C4-2B (cell line): ENCODE measurements around the gene NCBP2.
A peak's percentile ranks its signal among the peaks of the same experiment; 100 is the strongest.

Experiments
- H3K27ac ChIP-seq: fragments of 450-650 bp; 2 replicates; pipeline ENCODE4 v1.5.1; 2017
- ZFX ChIP-seq: fragments of 450-650 bp; IDR thresholded peaks from 2 replicates; pipeline ENCODE4 v1.6.1; 2017
- TF ChIP-seq, protein P1 (sequence below): fragments of 450-650 bp; conservative IDR thresholded peaks from 2 replicates; pipeline ENCODE4 v1.5.1; 2017; ENCODE audit warnings: mild to moderate bottlenecking

Gene NCBP2

GRCh38 chr3:196942226-196942914, at the start of gene NCBP2:
Gene NCBP2 (minus strand): TSS chr3:196942528. CDS start chr3:196942503, 25 bp downstream.
- peak; percentile 97 for TF ChIP-seq ZFX
- TF ChIP-seq, protein P1, sequence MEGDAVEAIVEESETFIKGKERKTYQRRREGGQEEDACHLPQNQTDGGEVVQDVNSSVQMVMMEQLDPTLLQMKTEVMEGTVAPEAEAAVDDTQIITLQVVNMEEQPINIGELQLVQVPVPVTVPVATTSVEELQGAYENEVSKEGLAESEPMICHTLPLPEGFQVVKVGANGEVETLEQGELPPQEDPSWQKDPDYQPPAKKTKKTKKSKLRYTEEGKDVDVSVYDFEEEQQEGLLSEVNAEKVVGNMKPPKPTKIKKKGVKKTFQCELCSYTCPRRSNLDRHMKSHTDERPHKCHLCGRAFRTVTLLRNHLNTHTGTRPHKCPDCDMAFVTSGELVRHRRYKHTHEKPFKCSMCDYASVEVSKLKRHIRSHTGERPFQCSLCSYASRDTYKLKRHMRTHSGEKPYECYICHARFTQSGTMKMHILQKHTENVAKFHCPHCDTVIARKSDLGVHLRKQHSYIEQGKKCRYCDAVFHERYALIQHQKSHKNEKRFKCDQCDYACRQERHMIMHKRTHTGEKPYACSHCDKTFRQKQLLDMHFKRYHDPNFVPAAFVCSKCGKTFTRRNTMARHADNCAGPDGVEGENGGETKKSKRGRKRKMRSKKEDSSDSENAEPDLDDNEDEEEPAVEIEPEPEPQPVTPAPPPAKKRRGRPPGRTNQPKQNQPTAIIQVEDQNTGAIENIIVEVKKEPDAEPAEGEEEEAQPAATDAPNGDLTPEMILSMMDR = peak; percentile 91
- H3K27ac ChIP-seq = peak within 1 kb of the TSS; percentile 95

DNA sequence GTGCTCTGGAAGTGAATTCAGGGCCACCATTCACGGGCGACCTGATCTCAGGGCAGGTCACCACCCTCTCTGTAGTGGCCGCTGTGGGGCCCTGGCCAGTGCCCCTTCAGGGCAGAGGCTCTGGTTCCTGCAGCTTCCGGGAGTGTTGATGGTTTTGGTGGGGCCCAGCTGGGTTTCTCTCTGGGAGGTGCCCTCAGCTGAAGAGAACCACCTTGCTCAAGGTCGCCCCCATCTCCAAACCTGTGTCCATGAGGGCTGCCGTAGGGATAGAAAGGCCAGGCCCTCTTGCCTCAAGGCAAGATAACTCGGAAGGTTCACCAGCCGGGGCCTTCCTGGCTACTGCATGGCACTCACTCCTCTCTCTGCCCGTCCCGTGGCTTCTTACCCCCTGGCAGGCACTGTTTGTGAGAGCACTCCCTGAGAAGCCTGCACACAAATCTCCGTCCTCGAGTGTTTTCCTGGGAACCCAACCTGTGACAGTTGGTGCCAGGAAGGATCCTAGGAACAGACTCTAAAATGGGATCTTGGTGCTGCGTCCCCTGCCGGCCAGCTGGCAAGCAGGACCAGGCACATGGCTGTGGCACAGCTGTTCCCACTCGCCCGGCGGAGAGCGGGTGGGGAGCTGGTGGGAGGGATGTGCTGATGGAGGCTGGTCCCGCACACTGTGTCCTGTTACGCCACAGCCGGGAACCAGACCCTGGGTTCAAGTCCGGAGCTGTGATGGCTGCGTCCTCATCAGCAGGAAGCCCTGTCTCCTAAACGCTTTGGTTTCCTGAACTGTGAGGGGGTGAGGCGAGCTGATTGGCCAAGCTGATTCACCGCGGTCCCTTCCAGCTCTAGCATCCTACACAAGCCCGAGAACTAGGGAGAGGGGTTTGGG, 49.5 kb upstream of the NCBP2 start:
- TF ChIP-seq, protein P1 = no peak
- no peak for TF ChIP-seq ZFX

DNA sequence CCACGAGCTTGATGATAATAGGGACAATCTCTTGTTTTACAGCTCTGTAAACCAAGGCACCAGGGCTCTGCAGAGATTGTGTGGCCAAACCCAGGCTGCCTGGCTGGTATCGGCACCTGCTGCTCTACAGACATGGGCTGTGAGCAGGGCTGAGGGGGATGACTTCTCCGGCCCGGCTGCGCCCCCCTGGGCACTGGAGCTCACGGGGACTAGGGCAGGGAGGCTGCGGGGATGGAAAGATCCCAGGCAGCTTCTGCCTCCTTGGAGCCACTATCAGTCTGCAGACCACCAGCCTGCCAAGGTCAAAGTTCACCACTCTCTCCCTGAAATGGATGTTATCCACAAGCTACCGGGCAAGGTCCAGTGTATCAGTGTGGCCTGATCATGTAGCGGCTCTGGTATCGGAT, 48.3 kb upstream of the NCBP2 start:
- no peak overlapping the region for H3K27ac ChIP-seq
- TF ChIP-seq, protein P1 = no peak
- TF ChIP-seq ZFX = no peak

More for the DNA sequence above, 49.5 kb upstream of the NCBP2 start:
- H3K27ac ChIP-seq = no peak overlapping the region

GRCh38 chr3:196989721-196990262, 47.5 kb upstream of the NCBP2 start:
- H3K27ac ChIP-seq = no peak overlapping the region
- TF ChIP-seq, protein P1 = no peak
- no peak for TF ChIP-seq ZFX

DNA sequence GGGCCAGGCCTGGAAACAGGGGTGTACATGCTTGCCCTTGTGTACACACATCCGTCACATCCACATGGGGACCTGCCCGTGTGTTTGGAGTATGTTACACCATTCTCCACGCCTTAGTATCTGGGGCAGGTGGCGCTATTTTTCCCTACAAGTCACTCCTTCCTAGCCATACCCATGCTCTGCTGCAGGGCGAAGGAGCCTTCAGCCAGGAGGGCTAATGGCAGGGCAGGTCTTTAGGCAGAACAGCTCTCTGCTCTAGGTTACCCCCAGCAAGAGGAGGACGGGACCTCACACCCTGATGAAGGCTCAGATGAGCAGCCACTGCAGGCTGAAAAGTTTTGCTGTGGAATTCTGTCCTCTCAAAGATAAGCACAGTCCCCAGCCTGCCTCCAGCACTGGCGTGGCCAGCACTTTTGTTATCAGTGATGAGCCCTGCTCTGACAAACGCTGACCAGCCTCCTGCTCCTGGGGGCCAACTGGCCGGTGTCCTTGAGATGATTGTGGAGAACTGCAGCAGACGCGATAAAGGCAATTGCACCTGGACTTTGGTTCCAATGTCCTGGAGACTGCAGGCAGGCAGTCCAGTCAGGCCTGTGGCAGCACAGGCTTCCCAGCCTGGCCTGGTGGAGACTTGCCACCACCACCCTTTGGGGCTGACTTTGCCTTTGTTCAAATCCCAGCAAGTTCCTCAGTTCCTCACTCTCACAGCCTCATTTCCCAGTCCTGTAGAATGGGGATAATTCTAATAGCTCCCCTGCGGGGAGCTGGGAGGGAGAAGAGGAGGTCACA, 46.1 kb upstream of the NCBP2 start:
- TF ChIP-seq, protein P1 = no peak
- no peak for TF ChIP-seq ZFX
- no peak overlapping the region for H3K27ac ChIP-seq

DNA sequence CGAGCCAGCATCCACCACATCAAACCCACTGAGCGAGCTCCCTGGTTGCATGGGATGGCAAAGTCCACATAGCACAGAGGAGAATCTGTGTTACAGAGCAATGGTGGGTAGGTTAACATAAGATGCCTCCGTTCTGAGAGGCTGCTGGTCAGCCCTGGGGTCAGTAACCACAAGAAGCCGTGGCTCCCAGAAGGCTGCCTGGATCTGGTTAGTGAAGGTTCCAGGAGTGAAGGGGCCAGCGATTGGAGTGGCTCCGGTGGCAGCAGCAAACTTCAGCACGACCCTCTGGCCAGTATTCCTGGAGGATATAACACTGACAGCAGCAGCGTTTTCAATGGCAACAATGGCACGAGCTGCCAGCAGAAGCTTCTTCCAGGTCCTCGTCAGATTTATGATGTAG, 44.7 kb upstream of the NCBP2 start:
- TF ChIP-seq ZFX = no peak
- TF ChIP-seq, protein P1 = no peak
- H3K27ac ChIP-seq = no peak overlapping the region
